Neural cell (in vitro differentiated cells): ENCODE data around the gene ATMIN. TPM values are rescaled to one million over a fixed set of nuclear protein-coding genes. Genes with fewer than 3 reads are reported as not detected.

ENCODE experiments used
- H2AFZ ChIP-seq: fragments of 200-600, 300-800 bp; sonication (generic), shearing (Covaris generic); 2 replicates; pipeline ENCODE4 v1.6.0; 2014; ENCODE audit warnings: low read depth, mild to moderate bottlenecking, antibody characterized with exemption, low read length, moderate library complexity
- H3F3A ChIP-seq: fragments of 200-600 bp; shearing (Covaris generic); 2 replicates; pipeline ENCODE4 v1.6.1; 2016; ENCODE audit warnings: mild to moderate bottlenecking, moderate library complexity, mixed read lengths, antibody characterized with exemption, low read length; ENCODE audit not compliant: insufficient read depth, poor library complexity, severe bottlenecking
- H3K27ac ChIP-seq: fragments of 200-600, 300-800 bp; sonication (generic), shearing (Covaris generic); 2 replicates; pipeline ENCODE4 v1.5.1; 2014; ENCODE audit warnings: mild to moderate bottlenecking, low read length, moderate library complexity
- H3K27me3 ChIP-seq: fragments of 300-800, 200-600 bp; sonication (generic), shearing (Covaris generic); 2 replicates; pipeline ENCODE4 v1.6.0; 2014; ENCODE audit warnings: mild to moderate bottlenecking, low read depth, low read length, moderate library complexity; ENCODE audit not compliant: insufficient read depth
- H3K36me3 ChIP-seq: fragments of 300-800, 200-600 bp; sonication (generic), shearing (Covaris generic); 2 replicates; pipeline ENCODE4 v1.5.1; 2014; ENCODE audit warnings: mild to moderate bottlenecking, antibody characterized with exemption, low read length, moderate library complexity; ENCODE audit not compliant: insufficient read depth
- H3K4me2 ChIP-seq: fragments of 300-800, 200-600 bp; sonication (generic), shearing (Covaris generic); 2 replicates; pipeline ENCODE4 v1.6.0; 2014; ENCODE audit warnings: mild to moderate bottlenecking, low read length
- H3K4me3 ChIP-seq: fragments of 300-800, 200-600 bp; sonication (generic), shearing (Covaris generic); 2 replicates; pipeline ENCODE4 v1.5.1; 2014; ENCODE audit warnings: mild to moderate bottlenecking, low read length, moderate library complexity
- H3K79me2 ChIP-seq: fragments of 200-600 bp; shearing (Covaris generic); replicated peaks from 2 replicates; pipeline ENCODE4 v1.6.0; 2014; ENCODE audit warnings: mild to moderate bottlenecking, low read length, moderate library complexity; ENCODE audit not compliant: insufficient read depth
- H3K9ac ChIP-seq: fragments of 300-800, 200-600 bp; sonication (generic), shearing (Covaris generic); 2 replicates; pipeline ENCODE4 v1.6.1; 2016; ENCODE audit warnings: mild to moderate bottlenecking, low read length, mixed read lengths
- H3K9me2 ChIP-seq: fragments of 200-600 bp; shearing (Covaris generic); 2 replicates; pipeline ENCODE4 v1.6.1; 2016; ENCODE audit warnings: mild to moderate bottlenecking, low read length, mixed read lengths; ENCODE audit not compliant: insufficient read depth
- H3K9me3 ChIP-seq: fragments of 200-600, 300-800 bp; sonication (generic), shearing (Covaris generic); 2 replicates; pipeline ENCODE4 v1.6.1; 2016; ENCODE audit warnings: mild to moderate bottlenecking, mixed run types, low read length, moderate library complexity, mixed read lengths
- H4K20me1 ChIP-seq: fragments of 200-600 bp; shearing (Covaris generic); 2 replicates; pipeline ENCODE4 v1.6.1; 2016; ENCODE audit warnings: mild to moderate bottlenecking, mixed run types; ENCODE audit not compliant: insufficient read depth
- CTCF ChIP-seq: fragments of 450-650 bp; IDR thresholded peaks from 2 replicates; pipeline ENCODE4 v1.5.1; 2014; ENCODE audit warnings: antibody characterized with exemption, mild to moderate bottlenecking, moderate library complexity; ENCODE audit not compliant: poor library complexity, severe bottlenecking
- EP300 ChIP-seq: fragments of 450-650 bp; conservative IDR thresholded peaks from 2 replicates; pipeline ENCODE4 v1.6.1; 2014; ENCODE audit warnings: antibody characterized with exemption, mild to moderate bottlenecking, moderate library complexity; ENCODE audit not compliant: poor library complexity, severe bottlenecking
- EZH2 ChIP-seq: fragments of 200-600, 300-800 bp; shearing (Covaris generic), sonication (generic); IDR thresholded peaks from 2 replicates; pipeline ENCODE4 v1.6.1; 2014; ENCODE audit warnings: antibody characterized with exemption, low read length, borderline replicate concordance, mild to moderate bottlenecking; ENCODE audit not compliant: insufficient read depth, poor library complexity, severe bottlenecking
- MXI1 ChIP-seq: fragments of 450-650 bp; conservative IDR thresholded peaks from 2 replicates; pipeline ENCODE4 v1.6.1; 2014; ENCODE audit warnings: antibody characterized with exemption, mild to moderate bottlenecking; ENCODE audit not compliant: poor library complexity, severe bottlenecking
- POLR2AphosphoS5 ChIP-seq: IDR thresholded peaks from 2 replicates; pipeline ENCODE4 v1.6.1; 2012
- RAD21 ChIP-seq: fragments of 450-650 bp; conservative IDR thresholded peaks from 2 replicates; pipeline ENCODE4 v1.6.1; 2014; ENCODE audit warnings: antibody characterized with exemption, mild to moderate bottlenecking, moderate library complexity
- REST ChIP-seq: IDR thresholded peaks from 2 replicates; pipeline ENCODE4 v1.6.1; 2012; ENCODE audit warnings: borderline replicate concordance
- SMC3 ChIP-seq: fragments of 450-650 bp; conservative IDR thresholded peaks from 2 replicates; pipeline ENCODE4 v1.6.1; 2014; ENCODE audit warnings: antibody characterized with exemption, mild to moderate bottlenecking, moderate library complexity; ENCODE audit not compliant: poor library complexity
- TAF1 ChIP-seq: IDR thresholded peaks from 2 replicates; pipeline ENCODE4 v1.6.1; 2012; ENCODE audit warnings: low read depth
- polyA plus RNA-seq: library from polyadenylated mRNA; depleted of rRNA; stranded (reverse); fragments of >200 nt; gene quantifications from 2 replicates; pipeline ENCODE4 v1.2.3, GENCODE V29; 2014

The ATMIN gene
- polyA plus RNA-seq, 1 donor from 2014 or later, result 62.3 TPM

DNA sequence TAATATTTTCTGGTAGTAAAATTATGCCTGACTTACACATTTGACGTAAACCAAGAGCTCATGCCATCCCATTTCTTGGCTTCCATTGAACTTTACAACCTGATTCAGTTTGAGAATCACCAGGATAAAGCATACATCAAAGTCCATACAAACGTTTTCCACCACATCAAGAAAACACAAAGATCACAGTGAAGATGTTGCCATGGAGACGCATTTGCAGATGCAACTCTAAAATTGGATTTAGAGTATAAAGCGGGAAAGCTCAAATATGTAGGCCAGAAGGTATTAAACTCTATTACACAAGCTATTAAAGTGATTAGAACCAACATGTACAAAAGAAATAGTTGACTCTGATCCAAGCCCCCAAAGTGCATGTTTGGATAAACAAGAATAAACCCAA lies 31.0 kb downstream of the ATMIN start:
- Histone ChIP-seq H3K79me2 (no peaks in the 10 kb centered on the region), H4K20me1 (no peaks in the 10 kb centered on the region), H3K27me3 (no peaks in the 10 kb centered on the region)

DNA sequence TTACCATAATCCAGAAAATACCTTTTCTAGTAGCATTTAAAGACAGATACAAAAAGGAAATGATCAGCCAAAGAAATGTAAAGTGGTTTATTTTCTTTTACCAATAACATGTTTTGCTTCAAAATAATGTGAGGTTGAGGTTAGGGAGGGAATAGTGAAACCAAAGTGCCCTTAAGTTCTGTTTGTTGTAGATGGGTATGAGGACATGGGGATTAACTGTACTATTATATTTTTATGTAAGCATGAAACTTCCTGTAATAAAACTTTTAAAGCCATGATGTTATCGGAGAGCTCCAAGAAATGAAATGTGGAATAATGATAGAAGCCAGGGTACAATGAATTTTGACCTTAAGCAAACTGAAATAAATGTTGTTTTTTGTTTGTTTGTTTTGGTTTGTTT lies 31.5 kb downstream of the ATMIN start:
- no peaks in the 10 kb centered on the region for H3K79me2 ChIP-seq
- no peaks in the 10 kb centered on the region for H3K36me3 ChIP-seq
- no peak overlapping the region for H2AFZ ChIP-seq
- H3K4me2 ChIP-seq, result no peak overlapping the region
- H3K4me3 ChIP-seq, result no peak overlapping the region
- H4K20me1 ChIP-seq, result no peaks in the 10 kb centered on the region
- no peaks in the 10 kb centered on the region for H3K9me2 ChIP-seq
- H3K9me3 ChIP-seq, result no peaks in the 10 kb centered on the region
- no peaks in the 10 kb centered on the region for H3K27me3 ChIP-seq
- no peak overlapping the region for H3K27ac ChIP-seq
- no peaks in the 10 kb centered on the region for H3F3A ChIP-seq
- H3K9ac ChIP-seq, result no peak overlapping the region
- TF ChIP-seq EP300, result no peak
- no peak for TF ChIP-seq CTCF
- no peak for TF ChIP-seq MXI1
- TF ChIP-seq REST, result no peak
- TF ChIP-seq TAF1, result no peak
- TF ChIP-seq EZH2, result no peak

More for the DNA sequence above, 31.0 kb downstream of the ATMIN start:
- Histone ChIP-seq H3K9me3 (no peaks in the 10 kb centered on the region), H3K27ac (no peak overlapping the region), H3F3A (no peaks in the 10 kb centered on the region), H3K9ac (no peak overlapping the region), H2AFZ (no peak overlapping the region), H3K4me2 (no peak overlapping the region), H3K9me2 (no peaks in the 10 kb centered on the region), H3K4me3 (no peak overlapping the region), H3K36me3 (no peaks in the 10 kb centered on the region)
- TF ChIP-seq RAD21 (no peak), POLR2AphosphoS5 (no peak), SMC3 (no peak), MXI1 (no peak), CTCF (no peak), REST (no peak), EZH2 (no peak), EP300 (no peak), TAF1 (no peak)
